NCI-H2171 (cell line): ENCODE data around the gene HSPA6.
"Not testable (repeated sequence)": the region's sequence is repeated elsewhere in the genome, so short reads cannot be mapped to it uniquely, and the experiment has no call there.

ENCODE experiments used
- DNase-seq: peaks from one replicate; lab custom pipeline; 2025; lab: John Stamatoyannopoulos, UW

Gene HSPA6

GRCh38 chr1:161503394-161503748, 21.0 kb upstream of the HSPA6 start:
- DNase-seq: no peak

GRCh38 chr1:161505686-161506085, 18.7 kb upstream of the HSPA6 start:
- no peak for DNase-seq

GRCh38 chr1:161506336-161507223, 17.8 kb upstream of the HSPA6 start:
- no peak for DNase-seq

- no peak for DNase-seq
Measured at GRCh38 chr1:161510477-161510876, 13.9 kb upstream of the HSPA6 start.

- no peak for DNase-seq
Measured at GRCh38 chr1:161511018-161511755, 13.2 kb upstream of the HSPA6 start.

GRCh38 chr1:161511756-161512060, 12.6 kb upstream of the HSPA6 start:
- DNase-seq: no peak

- not testable (repeated sequence) for DNase-seq
Measured at GRCh38 chr1:161512636-161513447, 11.5 kb upstream of the HSPA6 start.

- not testable (repeated sequence) for DNase-seq
Measured at GRCh38 chr1:161513448-161513780, 10.9 kb upstream of the HSPA6 start.

GRCh38 chr1:161513953-161514352, 10.4 kb upstream of the HSPA6 start:
- DNase-seq: not testable (repeated sequence)

GRCh38 chr1:161523041-161523816, 1.1 kb upstream of the HSPA6 start:
- DNase-seq: not testable (repeated sequence)

- DNase-seq: not testable (repeated sequence)
Measured at GRCh38 chr1:161524742-161525291, 477 bp downstream of the HSPA6 start.

GRCh38 chr1:161525321-161525720, 981 bp downstream of the HSPA6 start:
- DNase-seq: not testable (repeated sequence)

- not testable (repeated sequence) for DNase-seq
Measured at GRCh38 chr1:161525918-161526317, 1.6 kb downstream of the HSPA6 start.

GRCh38 chr1:161528550-161528949, 4.2 kb downstream of the HSPA6 start:
- DNase-seq: not testable (repeated sequence)

- not testable (repeated sequence) for DNase-seq
Measured at GRCh38 chr1:161529463-161530104, 5.2 kb downstream of the HSPA6 start.

GRCh38 chr1:161530158-161530557, 5.8 kb downstream of the HSPA6 start:
- not testable (repeated sequence) for DNase-seq

- DNase-seq: peak; percentile 79
Measured at GRCh38 chr1:161530671-161531641, 6.6 kb downstream of the HSPA6 start.

GRCh38 chr1:161531986-161532643, 7.8 kb downstream of the HSPA6 start:
- DNase-seq: no peak
